ENCODE data around the gene PKD1L1. TPM values are rescaled to one million over a fixed set of nuclear protein-coding genes. Genes with fewer than 3 reads are reported as not detected.

Gene PKD1L1
- polyA plus RNA-seq, 2 of the 4 experiments (the other 2 are of a cell fraction) = 0.21 TPM

DNA sequence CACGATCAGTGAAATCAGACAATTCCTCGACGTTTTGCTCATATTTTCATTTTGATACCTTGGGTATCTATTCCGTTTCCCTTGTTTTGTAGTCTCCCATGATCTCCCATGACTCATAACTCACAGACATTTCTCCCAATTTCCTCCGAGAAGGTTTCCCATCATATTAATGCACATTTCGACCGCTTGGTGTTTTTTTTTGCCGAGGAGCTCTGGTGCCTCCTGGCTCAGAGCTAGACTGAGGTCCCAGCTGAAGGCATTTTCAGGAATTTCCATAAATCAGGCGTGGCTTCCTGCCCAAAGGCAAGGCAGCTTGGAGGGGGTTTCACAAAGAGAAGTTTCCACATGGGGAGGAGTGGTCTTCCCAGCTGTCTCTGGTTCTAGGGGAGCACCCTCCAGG lies 218.1 kb downstream of the PKD1L1 start:
- no peak for ATAC-seq
- 0 out of 6 replicates have a peak overlapping the region, but pooled peaks of 1 of the 2 experiments have one; percentile 12 for H3K27ac ChIP-seq

DNA sequence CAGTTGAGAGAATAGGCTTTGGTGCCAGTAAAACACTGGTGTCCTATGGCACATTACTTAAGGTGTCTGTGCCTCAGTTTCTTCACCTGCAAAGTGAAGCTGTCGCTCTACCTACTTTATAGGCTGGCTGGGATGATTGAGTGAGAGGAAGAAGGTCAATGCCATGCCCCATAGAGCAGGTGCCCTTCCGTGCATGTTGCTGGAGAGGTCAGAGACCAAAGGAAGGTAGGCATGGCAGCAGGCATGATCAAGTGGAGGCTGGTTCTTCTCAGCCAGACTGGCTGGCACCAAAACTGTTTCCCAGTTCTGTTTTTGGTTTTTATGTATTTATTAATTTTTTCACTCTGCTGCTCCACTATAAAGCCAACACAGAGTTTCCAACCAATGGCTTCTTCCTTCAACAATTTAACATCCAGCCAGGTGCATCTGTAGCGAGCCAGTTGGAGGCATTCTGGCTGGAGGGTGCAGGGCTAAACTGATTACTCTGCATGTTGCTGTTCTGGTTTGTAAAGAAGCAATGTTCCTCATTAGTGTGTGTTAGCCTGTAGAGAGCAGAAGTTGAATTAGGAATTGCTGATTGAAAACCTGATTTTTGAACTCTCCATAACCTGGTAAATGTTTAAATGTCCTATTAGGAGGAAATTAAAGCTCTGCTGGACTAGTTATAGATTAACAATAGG lies 222.1 kb downstream of the PKD1L1 start:
- no peak for ATAC-seq
- Histone ChIP-seq H3K4me2 (no peak overlapping the region), H3K4me1 (peaks cover 17% of the 10 kb centered on the region), H3K9me3 (no peaks in the 10 kb centered on the region), H3K4me3 (no peak overlapping the region), H3K27ac (peak overlapping the region in 1 of 2 experiments; percentile 72; a peak in 2 of 6 replicates)
- no peak for FAIRE-seq
- ChIA-PET POLR2A (no interaction called here), CTCF (no interaction called here)
- no peak for TF ChIP-seq JUNB (IDR thresholded peaks at IDR 0.05)
- TF ChIP-seq, protein P1, sequence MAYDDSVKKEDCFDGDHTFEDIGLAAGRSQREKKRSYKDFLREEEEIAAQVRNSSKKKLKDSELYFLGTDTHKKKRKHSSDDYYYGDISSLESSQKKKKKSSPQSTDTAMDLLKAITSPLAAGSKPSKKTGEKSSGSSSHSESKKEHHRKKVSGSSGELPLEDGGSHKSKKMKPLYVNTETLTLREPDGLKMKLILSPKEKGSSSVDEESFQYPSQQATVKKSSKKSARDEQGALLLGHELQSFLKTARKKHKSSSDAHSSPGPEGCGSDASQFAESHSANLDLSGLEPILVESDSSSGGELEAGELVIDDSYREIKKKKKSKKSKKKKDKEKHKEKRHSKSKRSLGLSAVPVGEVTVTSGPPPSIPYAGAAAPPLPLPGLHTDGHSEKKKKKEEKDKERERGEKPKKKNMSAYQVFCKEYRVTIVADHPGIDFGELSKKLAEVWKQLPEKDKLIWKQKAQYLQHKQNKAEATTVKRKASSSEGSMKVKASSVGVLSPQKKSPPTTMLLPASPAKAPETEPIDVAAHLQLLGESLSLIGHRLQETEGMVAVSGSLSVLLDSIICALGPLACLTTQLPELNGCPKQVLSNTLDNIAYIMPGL (CRISPR knock-in tag; IDR thresholded peaks at IDR 0.05; ENCODE audit: borderline replicate concordance) = no peak
- TF ChIP-seq, protein P2, sequence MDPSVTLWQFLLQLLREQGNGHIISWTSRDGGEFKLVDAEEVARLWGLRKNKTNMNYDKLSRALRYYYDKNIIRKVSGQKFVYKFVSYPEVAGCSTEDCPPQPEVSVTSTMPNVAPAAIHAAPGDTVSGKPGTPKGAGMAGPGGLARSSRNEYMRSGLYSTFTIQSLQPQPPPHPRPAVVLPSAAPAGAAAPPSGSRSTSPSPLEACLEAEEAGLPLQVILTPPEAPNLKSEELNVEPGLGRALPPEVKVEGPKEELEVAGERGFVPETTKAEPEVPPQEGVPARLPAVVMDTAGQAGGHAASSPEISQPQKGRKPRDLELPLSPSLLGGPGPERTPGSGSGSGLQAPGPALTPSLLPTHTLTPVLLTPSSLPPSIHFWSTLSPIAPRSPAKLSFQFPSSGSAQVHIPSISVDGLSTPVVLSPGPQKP (IDR thresholded peaks at IDR 0.05; ENCODE audit: low read depth, low read length) = no peak
- no peak for TF ChIP-seq EHMT2 (IDR thresholded peaks at IDR 0.05; ENCODE audit: low read depth)
- no peak for TF ChIP-seq RCOR1 (IDR thresholded peaks at IDR 0.05; ENCODE audit: low read depth, low read length)
- TF ChIP-seq, protein P3, sequence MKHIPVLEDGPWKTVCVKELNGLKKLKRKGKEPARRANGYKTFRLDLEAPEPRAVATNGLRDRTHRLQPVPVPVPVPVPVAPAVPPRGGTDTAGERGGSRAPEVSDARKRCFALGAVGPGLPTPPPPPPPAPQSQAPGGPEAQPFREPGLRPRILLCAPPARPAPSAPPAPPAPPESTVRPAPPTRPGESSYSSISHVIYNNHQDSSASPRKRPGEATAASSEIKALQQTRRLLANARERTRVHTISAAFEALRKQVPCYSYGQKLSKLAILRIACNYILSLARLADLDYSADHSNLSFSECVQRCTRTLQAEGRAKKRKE (CRISPR knock-in tag; IDR thresholded peaks at IDR 0.05; ENCODE audit: low read depth) = no peak
- no peak for TF ChIP-seq POLR2A (IDR thresholded peaks at IDR 0.05; ENCODE audit: low read length)
- TF ChIP-seq SREBF2 (IDR thresholded peaks at IDR 0.05) = no peak
- TF ChIP-seq RNF2 (IDR thresholded peaks at IDR 0.05; ENCODE audit: borderline replicate concordance, low read depth) = no peak
- TF ChIP-seq POLR2AphosphoS2 (conservative IDR thresholded peaks at IDR 0.05; ENCODE audit: low read length) = no peak
- no peak for TF ChIP-seq CEBPB (IDR thresholded peaks at IDR 0.05)
- WGBS (ENCODE audit: missing lambda C conversion rate) = 96% methylated on average over 3 of the region's 3 CpGs
- no peak for DNase-seq (ENCODE audit: low read depth in 1 of 2, low spot score in 1 of 2)

More for the DNA sequence above, 218.1 kb downstream of the PKD1L1 start:
- ChIA-PET CTCF (interaction anchor here (0.8 kb wide), 1 partner anchor 19 kb away, joined by 3 read pairs; no protein-coding TSS in a partner anchor), POLR2A (no interaction called here)
- Histone ChIP-seq H3K4me3 (no peak overlapping the region), H3K4me2 (no peak overlapping the region), H3K4me1 (peaks cover 18% of the 10 kb centered on the region), H3K9me3 (no peaks in the 10 kb centered on the region)
- no peak for TF ChIP-seq GATA3 (IDR thresholded peaks at IDR 0.05; ENCODE audit: borderline replicate concordance)
- no peak for TF ChIP-seq FOSL2 (IDR thresholded peaks at IDR 0.05)
- TF ChIP-seq FOSL2 (CRISPR knock-in tag; IDR thresholded peaks at IDR 0.05) = 0 out of 2 replicates have a peak, but pooled peaks have one; percentile 9
- no peak for TF ChIP-seq EHF (CRISPR knock-in tag; IDR thresholded peaks at IDR 0.05)
- TF ChIP-seq CHD4 (IDR thresholded peaks at IDR 0.05; ENCODE audit: borderline replicate concordance) = no peak
- FAIRE-seq = no peak
- no peak for DNase-seq (ENCODE audit: low read depth in 1 of 2, low spot score in 1 of 2)
- WGBS (ENCODE audit: missing lambda C conversion rate) = 82% methylated on average over 9 of the region's 9 CpGs

DNA sequence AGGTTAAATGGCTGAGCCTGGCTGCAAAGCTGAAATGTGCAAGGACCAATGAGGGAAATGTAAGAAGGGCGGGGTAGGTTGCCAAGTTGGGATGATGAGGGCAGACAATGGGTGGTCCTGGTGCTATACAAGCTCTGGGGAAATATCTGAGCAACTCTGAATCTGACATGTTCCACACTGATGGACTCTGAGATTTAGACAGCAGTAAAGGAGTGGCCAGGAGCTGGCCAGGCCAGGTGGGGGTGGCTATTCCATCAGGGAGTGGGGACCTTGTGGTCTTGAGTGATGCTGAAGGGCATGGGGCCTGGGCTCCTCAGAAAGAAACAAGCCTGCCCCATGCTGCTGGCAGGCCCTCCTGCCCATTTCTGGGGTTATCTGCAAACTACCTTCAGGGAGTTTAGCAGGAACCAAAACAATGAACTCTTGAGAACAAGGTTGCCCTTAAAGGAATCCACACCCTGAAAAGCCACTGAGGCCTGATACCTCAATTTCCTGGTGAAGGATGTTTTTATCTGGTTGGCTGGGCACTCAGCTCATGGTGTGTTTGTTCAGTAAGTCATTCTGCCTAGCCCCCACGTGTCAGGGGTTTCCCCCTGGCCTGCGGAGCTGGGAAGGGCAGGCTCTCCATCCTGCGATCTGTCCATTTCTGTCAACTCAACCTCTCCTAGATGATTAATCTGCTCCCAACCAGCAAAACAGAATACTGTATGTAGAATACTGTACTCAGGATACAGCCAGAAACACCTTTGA lies 223.1 kb downstream of the PKD1L1 start:
- Histone ChIP-seq H3K4me1 (peaks cover 17% of the 10 kb centered on the region), H3K4me3 (no peak overlapping the region), H3K4me2 (peak overlapping the region; percentile 29), H3K27ac (peak overlapping the region; percentile 45 to 72; a peak in 5 of 6 replicates), H3K9me3 (no peaks in the 10 kb centered on the region)
- ChIA-PET CTCF (interaction anchor here (1.0 to 1.3 kb wide), 2 partner anchors 17 to 62 kb away, joined by 3 read pairs; no protein-coding TSS in a partner anchor), POLR2A (no interaction called here)
- DNase-seq (ENCODE audit: low read depth in 1 of 2, low spot score in 1 of 2) = peak; percentile 42 to 43
- TF ChIP-seq, protein P4, sequence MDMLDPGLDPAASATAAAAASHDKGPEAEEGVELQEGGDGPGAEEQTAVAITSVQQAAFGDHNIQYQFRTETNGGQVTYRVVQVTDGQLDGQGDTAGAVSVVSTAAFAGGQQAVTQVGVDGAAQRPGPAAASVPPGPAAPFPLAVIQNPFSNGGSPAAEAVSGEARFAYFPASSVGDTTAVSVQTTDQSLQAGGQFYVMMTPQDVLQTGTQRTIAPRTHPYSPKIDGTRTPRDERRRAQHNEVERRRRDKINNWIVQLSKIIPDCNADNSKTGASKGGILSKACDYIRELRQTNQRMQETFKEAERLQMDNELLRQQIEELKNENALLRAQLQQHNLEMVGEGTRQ (IDR thresholded peaks at IDR 0.05) = peak; percentile 57
- TF ChIP-seq, protein P5, sequence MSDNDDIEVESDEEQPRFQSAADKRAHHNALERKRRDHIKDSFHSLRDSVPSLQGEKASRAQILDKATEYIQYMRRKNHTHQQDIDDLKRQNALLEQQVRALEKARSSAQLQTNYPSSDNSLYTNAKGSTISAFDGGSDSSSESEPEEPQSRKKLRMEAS (IDR thresholded peaks at IDR 0.05) = peak; percentile 48; the same call in 1 of the 2 replicates
- TF ChIP-seq TP53 (CRISPR knock-in tag; IDR thresholded peaks at IDR 0.05) = no peak
- FAIRE-seq = no peak
- ATAC-seq = peak; percentile 18 to 77; a peak in 3 of 6 replicates
- WGBS (ENCODE audit: missing lambda C conversion rate) = 32% methylated on average over 4 of the region's 4 CpGs
